NB4 (cell line): ENCODE results near the gene SLC16A10.

Experiments used
- DNase-seq: peaks from one replicate; pipeline ENCODE4 v3.0.0; 2010; ENCODE audit warnings: low read depth
- H3K4me3 ChIP-seq: one replicate; pipeline ENCODE4 v1.5.1; 2011; ENCODE audit warnings: mild to moderate bottlenecking, low read depth, low read length, moderate library complexity
- CTCF ChIP-seq: IDR thresholded peaks from one replicate; pipeline ENCODE4 v1.5.1; 2012; ENCODE audit warnings: low read depth, low read length
- MAX ChIP-seq: IDR thresholded peaks from 2 replicates; pipeline ENCODE4 v1.6.1; 2011; ENCODE audit warnings: low read depth, low read length
- MYC ChIP-seq: IDR thresholded peaks from 2 replicates; pipeline ENCODE4 v1.6.1; 2011; ENCODE audit warnings: low read depth, low read length
- POLR2A ChIP-seq: IDR thresholded peaks from 2 replicates; pipeline ENCODE4 v1.6.1; 2011; ENCODE audit warnings: mild to moderate bottlenecking; ENCODE audit not compliant: insufficient read length; ENCODE audit errors: extremely low read depth

The SLC16A10 gene

GRCh38 chr6:111258010-111258409, 170.7 kb downstream of the SLC16A10 start:
- no peak overlapping the region for H3K4me3 ChIP-seq
- DNase-seq: no peak
- TF ChIP-seq CTCF (no peak), MYC (no peak)

- TF ChIP-seq MAX (no peak), MYC (no peak), POLR2A (no peak), CTCF (no peak)
- peak overlapping the region; percentile 73 for H3K4me3 ChIP-seq
- no peak for DNase-seq
These were observed 171.3 kb downstream of the SLC16A10 start for GRCh38 chr6:111258615-111259088.

- peak; percentile 100 for TF ChIP-seq MAX
- peak; percentile 93 for TF ChIP-seq CTCF
- peak; percentile 82 for TF ChIP-seq POLR2A
- TF ChIP-seq MYC: peak; percentile 81
- peak overlapping the region; percentile 73 for H3K4me3 ChIP-seq
- DNase-seq: peak; percentile 100
These were observed 172.0 kb downstream of the SLC16A10 start for GRCh38 chr6:111259089-111259831.

- H3K4me3 ChIP-seq: peak overlapping the region; percentile 37
- DNase-seq: peak; percentile 55
- no peak for TF ChIP-seq MAX
- TF ChIP-seq MYC: no peak
- no peak for TF ChIP-seq CTCF
These were observed 173.4 kb downstream of the SLC16A10 start for GRCh38 chr6:111260570-111261298.

- no peak overlapping the region for H3K4me3 ChIP-seq
- no peak for TF ChIP-seq POLR2A
- no peak for TF ChIP-seq MAX
- TF ChIP-seq CTCF: no peak
- no peak for TF ChIP-seq MYC
- peak; percentile 75 for DNase-seq
These were observed 176.5 kb downstream of the SLC16A10 start for GRCh38 chr6:111263837-111264236.

GRCh38 chr6:111265842-111266241, 178.5 kb downstream of the SLC16A10 start:
- no peak overlapping the region for H3K4me3 ChIP-seq
- no peak for TF ChIP-seq MYC
- TF ChIP-seq CTCF: no peak
- no peak for TF ChIP-seq POLR2A
- TF ChIP-seq MAX: no peak
- DNase-seq: no peak
